Subcutaneous adipose tissue (tissue), 4 donors: ENCODE results near the gene HIPK1. TPM values are rescaled to one million over a fixed set of nuclear protein-coding genes. Genes with fewer than 3 reads are reported as not detected.

Experiments
- CTCF ChIP-seq: fragments of 450-650 bp; IDR thresholded peaks from one replicate; pipeline ENCODE4 v1.5.1; 2016; ENCODE audit warnings: low read depth, mild to moderate bottlenecking, control low read depth, antibody characterized with exemption, moderate library complexity
- total RNA-seq, 4 donors: library from RNA; depleted of rRNA; stranded (reverse); fragments of >200 nt; gene quantifications; one replicate each; pipeline ENCODE4 v1.1.0, GENCODE V29; 2016

The HIPK1 gene
- total RNA-seq, 4 donors from 2014 or later, result 51.0 to 74.5 (median 53.3) TPM

GRCh38 chr1:113903501-113904292 lies 25.4 kb upstream of the HIPK1 start:
- no peak for TF ChIP-seq CTCF

DNA sequence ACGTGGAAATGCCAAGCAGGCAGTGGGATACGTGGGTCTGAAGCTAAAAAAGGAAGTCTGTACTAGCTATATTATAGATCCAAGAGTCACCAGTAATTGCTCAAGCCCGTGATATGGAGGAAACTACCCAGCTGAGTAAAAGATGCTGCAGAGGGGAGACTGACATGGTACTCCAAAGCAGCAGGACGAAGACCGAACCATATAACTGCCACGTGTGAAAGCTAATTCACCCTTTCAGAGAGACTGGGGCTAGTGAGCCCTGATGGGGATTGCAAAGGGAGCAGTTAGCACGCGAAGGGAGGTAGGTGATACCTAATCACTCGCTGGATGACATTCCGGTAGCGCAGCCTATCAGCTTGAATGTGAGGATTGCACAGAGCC lies 24.8 kb upstream of the HIPK1 start:
- TF ChIP-seq CTCF, result no peak

DNA sequence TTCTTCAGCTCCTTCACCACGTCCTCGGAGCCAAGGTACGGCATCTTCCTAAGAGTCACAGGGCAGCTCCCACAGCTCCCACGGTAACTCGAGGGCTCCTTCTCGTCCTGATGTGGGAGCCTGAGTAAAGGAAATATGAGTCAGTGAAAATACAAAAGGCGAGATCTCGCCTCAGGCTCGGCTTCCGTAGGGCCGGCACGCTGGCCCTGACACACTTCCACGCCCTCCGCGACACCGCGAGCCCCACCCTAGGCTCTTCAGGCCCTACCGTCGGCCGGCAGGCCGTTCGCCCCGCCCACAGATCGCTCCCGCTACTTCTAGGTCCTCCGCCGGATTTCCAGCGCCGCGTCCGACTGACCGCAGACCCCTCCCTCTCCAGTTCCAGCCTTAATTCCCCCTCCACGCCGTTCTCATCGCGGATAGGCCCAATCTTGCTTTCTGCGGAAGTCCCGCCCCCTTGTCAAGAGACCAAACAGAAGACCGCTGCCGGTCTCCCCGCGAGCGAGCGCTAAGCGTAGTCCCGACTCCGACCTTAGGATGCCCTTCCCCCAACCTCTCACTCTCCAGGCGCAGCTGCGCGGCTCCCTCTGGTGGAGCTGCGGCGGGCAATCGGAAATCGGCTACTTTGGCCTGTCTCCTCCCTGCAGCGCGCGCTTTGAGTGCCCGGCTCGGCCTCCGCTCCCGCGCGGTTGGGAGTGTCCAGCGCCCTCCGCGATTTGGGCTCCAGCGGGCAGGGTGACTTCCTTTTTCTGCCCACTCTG lies 24.3 kb upstream of the HIPK1 start, which contains the start of the genes AP4B1 and DCLRE1B:
AP4B1 (minus strand) TSS at position 126 of the 761 bp plus-strand sequence; CDS start at position 44, 82 bp downstream.
DCLRE1B (plus strand) TSS at position 653 of the 761 bp plus-strand sequence. CDS start 261 bp downstream, outside the sequence.
- TF ChIP-seq CTCF, result no peak

- no peak for TF ChIP-seq CTCF
These were observed 23.7 kb upstream of the HIPK1 start for GRCh38 chr1:113905435-113905861.

DNA sequence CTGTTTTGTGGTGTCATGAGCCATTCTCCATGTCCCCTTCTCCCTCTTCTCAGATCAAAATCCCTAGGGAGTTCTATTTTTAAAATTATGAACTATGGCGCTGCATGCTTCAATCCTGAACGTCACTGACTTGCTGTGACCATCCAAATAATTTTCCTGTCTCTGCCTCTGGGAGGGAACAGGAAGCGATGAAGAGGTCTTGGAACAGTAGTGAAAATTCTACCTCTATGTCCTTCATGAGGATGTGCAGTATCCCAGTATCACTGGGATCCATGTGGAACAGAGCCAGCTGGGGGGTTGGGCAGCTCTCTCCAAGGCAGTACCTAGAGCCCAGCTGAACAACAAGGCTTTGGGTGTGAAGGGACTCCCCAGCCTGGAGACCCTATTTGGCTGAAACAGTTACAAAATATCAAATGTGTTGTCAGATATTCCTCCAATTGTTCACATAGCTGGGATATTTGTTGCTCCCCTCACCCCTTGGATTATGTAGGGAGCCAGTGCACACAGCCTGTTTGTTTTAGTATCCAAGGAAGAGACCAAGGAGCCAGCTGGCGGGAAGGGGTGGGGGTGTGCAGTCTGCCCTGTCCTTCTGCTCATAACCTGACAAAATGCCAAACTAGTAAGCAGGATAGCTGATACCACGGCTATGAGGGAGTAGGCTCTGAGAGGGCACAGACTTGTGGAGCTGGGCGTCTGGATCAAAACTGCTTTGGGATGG lies 16.4 kb upstream of the HIPK1 start:
- no peak for TF ChIP-seq CTCF

DNA sequence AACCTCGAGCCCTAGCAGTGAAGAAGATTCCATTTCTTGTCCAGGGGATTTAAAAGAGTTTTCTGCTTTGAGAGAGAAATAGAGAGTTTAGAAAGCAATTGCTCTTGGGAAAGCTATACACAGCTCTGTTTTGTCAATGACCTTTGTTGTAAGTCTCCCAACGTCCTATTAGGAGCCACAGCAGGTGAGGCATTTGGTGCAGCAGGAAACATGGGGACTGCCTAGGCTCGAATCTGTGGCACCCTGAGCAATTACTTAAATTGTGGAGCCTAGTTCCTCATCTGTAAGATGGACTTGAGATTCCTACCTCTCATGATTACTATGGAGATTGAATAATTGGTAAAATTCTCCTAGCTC lies 15.8 kb upstream of the HIPK1 start:
- no peak for TF ChIP-seq CTCF
